Forelimb muscle (tissue), 1 donor: ENCODE measurements around the gene ARF1. TPM values are rescaled to one million over a fixed set of nuclear protein-coding genes. Genes with fewer than 3 reads are reported as not detected.

ENCODE experiments used
- DNase-seq: peaks from one replicate; pipeline ENCODE4 v3.0.0-alpha.2; 2013; ENCODE audit warnings: low read depth
- polyA plus RNA-seq: library from polyadenylated mRNA; unstranded; fragments of 120-200 nt; gene quantifications from one replicate; pipeline ENCODE4 v1.2.1, GENCODE V29; 2013; ENCODE audit not compliant: insufficient read length

Gene ARF1
- polyA plus RNA-seq, 1 donor = 240 TPM

GRCh38 chr1:228070851-228071250, 11.7 kb upstream of the ARF1 start:
- DNase-seq = no peak

GRCh38 chr1:228071839-228072657, 10.5 kb upstream of the ARF1 start:
- no peak for DNase-seq

DNA sequence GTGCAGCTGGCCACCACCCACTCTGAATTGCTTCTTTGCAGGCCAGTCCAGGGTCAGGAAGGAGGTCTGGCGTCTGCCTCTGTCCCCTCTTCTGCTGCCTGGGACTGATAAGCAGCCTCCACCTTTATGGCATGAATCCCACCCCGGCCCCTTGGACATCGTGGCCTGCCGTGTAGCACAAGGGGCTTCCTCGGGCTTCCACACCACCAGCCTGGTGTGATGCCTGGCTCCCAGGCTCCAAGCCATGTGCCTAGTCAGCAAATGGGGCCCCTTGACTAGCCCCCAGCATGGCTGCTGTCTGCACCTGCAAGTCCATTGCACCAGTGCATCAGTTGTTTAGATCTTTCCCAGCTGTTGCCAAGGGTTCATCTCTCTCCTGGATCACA, 9.9 kb upstream of the ARF1 start:
- no peak for DNase-seq

DNA sequence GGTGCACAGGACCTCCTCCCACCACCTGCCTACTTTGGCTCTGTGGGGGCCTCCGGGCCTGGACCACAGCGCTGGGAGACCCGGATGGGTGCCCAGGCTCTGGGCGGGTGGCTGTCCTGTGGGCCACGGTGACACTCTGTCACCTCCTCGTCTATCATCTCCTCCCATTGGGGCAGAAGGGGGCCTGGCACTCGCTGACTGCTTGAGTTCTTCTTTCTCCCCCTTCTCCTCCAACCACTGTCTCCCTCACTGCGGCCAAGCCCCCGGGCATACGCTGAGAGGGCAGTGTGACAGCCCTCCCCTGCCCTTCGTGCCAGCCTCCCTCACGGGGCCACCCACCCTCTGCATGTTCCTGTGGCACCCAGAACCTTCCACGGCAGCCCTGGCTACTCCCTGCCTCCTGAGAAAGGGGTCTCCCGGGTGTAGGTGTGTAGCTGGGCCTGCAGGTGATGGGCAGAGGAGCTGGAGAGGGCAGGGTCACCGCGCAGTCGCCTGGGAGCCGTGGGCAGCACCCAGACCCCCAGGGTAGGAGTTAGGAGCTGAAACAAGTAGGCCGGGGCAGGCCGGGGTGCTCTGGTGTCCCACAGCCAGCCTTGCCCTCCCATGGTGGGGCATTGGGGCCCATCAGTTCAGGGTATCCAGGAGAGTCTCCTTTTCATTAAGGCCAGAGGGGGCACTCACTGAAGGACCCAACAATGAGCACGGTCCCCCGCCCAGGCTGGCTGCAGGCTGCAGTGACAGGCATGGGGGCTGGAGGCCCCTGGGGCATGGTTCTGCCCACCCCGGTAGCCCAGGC, 9.2 kb upstream of the ARF1 start:
- no peak for DNase-seq

- no peak for DNase-seq
Measured at GRCh38 chr1:228073857-228074545, 8.5 kb upstream of the ARF1 start.

GRCh38 chr1:228074954-228075730, 7.4 kb upstream of the ARF1 start:
- DNase-seq = no peak

DNA sequence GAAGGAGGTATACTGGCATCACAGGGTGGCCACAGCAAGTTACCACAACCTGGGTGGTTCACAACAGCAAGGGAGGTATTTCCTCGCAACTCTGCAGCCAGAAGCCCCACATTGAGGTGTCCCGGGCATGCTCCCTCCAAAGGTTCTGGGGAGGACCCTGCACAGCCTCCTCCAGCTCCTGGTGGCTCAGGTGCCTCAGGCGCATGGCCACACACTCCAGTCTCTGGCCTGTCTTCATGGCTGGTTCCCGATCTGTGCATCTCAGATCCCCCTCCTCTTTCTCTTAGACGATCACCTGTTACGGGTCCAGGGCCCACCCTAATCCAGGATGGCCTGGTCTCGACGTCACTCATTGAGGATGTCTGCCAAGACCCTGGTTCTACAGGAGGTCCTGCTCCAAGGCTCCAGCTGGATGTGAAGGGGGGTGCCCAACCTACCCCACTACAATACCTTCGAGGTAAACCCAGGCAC, 6.7 kb upstream of the ARF1 start:
- no peak for DNase-seq

DNA sequence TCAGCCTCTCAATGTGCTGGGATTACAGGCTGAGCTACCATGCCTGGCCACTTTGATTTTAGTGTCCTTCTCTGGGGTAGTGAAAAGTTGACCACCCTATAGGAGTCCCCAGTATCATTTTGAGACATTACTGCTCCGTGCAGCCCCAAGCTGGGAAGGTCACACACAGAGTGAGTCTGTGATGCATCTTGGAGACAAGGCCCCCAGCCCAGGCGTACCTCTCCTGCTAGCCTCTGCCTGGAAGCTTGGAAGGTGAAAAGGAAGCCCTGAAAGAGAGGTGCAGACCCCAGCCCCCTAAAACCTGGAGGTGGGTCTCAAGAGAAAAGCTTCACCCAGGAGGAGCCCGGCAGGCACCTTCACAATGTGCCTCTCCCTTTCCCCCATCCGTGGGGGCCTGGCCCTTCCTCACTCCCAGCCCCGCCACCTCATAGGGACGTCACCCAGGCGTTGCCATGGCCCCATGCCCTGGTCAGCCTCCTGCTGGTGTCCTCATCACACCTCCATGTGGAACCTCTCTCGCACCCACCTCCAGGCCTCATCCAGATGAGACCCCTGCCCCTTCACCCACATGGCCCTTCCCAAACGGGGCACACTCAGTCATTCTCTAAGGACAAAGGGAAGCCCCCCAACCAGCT, 5.6 kb upstream of the ARF1 start:
- no peak for DNase-seq

DNA sequence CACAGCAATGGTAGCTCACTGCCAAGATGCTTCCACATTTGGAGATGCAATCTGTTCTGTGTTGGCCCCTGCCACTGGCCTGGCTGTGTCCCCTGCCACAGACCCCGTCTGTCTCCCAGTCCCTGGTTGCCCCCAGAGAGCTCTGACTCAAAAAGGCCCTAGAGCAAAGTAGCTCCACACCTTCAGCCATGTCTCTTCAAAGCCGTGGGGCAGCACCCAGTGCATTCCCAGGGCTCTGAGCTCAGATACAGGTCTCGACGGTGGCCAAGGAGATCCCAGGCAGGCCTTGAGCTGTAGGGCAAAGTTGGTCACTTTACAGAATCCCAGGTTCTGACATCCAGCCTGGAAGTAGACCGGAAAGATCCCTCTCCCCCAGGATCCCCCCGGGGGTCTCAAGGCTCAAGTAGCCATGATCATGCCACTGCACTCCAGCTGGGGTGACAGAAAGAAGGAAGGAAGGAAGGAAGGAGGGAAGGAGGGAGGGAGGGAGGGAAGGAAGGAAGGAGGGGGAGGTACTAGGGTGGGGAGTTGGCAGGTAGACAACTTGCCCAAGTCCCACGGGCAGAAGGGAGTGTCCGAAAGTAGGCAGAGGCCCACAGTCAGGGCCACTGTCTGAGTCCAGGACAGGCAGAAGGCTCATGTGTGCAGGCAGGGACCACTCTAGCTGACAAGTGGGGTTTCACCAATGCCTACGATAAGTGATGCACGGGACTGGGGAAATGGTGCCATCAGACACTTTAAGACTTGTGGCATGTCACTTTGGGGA, 4.8 kb upstream of the ARF1 start:
- DNase-seq = no peak

DNA sequence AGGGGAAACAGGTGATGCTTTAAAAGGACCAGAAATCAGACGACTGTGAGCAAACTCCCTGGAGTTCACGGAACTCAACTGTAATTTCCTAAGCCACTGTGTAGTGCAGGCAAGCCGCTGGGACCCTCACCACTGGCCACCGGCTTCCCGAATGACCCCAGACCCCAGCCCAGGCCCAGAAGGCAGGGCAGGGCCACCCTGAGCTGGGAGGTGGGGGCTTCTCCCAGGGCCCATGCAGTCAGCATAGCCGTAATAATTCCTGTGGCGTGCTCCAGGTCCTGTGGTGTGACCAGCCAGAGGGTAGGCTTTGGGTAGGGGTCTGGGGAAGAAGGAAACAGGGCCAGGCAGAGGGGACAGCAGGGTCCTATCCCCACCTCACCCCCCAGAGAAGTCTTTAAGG, 3.5 kb upstream of the ARF1 start:
- no peak for DNase-seq

DNA sequence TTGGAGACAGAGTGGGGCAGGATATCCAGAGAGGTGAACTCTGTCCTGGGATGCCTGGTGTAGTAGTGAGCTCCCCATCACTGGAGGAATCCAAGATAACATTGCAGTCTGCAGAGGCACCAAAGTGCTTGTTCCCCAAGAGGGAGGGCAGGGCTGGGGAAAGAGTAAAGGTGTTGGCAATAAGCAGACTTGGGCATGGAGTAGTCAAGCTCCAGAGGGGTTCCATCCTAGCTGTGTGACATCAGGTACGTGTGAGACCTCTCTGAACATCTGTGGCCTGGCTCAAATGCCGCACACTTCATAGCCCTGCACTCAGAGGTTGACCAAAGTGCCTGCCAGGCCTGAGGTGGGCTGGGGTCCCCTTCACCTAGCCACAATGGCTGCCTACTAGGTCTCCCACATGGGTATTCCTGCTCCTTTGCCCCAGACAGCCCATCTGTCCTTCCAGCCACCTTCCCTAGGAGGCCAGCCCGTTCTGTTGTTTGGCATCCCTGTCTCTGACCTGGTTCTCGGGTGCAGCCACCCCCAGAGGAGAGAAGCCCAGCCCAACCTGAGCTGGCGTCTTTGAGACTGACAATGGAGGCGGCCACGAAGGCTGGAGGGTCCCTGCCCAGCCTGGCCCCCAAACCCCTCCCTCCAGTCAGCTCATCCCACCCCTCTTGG, 2.8 kb upstream of the ARF1 start:
- no peak for DNase-seq

- no peak for DNase-seq
Measured at GRCh38 chr1:228081144-228081543, 1.4 kb upstream of the ARF1 start.

- no peak for DNase-seq
Measured at GRCh38 chr1:228081578-228082213, 812 bp upstream of the ARF1 start.

DNA sequence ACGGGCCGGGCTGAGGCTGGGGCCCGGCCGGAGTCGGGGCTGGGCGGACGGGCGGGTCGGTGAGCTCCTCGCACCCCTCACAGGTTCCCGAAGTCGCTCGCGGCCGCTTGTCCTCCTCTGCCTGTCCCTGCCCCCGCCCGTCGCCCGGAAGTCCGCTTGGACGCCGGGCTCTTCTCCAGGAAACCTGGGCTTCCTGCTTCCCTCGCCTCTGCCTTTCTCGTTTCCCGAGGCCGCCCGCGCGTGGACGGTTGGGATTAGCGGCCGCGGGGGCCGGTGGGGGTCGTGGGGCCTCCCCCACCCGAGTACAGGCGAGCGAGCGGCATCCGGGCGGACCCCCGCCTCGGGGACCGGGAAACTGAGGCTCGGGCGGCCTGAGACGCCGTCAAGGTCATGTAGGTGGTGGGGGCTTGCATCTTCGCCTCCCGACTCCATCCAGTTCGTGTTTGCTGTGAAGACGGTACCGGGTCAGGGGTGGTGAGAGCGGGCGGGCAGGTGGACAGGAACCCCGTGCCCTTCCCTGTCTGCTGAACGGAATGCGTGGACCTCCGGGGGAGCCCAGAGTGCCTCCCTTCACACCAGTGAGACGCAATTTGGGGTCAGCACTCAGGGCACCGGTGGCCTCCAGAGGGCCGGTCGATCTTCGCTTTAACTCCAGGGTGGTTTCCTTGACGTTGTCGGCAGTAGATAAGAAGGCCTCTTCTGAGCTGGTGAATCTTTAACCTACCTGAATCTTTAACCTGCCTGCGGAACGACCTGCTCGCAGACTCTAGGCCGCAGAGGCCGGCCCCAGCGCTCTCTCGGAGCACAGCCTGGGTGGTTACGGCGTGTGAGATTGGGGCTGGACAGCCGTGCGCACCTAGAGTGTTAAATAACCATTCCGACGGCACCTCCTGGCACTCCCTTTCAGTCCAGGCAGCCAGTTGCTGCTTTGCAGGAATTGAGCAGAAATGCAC, 686 bp downstream of the ARF1 start:
- no peak for DNase-seq

GRCh38 chr1:228083871-228084278, 1.4 kb downstream of the ARF1 start:
- DNase-seq = no peak

GRCh38 chr1:228084325-228084724, 1.8 kb downstream of the ARF1 start:
- DNase-seq = no peak

DNA sequence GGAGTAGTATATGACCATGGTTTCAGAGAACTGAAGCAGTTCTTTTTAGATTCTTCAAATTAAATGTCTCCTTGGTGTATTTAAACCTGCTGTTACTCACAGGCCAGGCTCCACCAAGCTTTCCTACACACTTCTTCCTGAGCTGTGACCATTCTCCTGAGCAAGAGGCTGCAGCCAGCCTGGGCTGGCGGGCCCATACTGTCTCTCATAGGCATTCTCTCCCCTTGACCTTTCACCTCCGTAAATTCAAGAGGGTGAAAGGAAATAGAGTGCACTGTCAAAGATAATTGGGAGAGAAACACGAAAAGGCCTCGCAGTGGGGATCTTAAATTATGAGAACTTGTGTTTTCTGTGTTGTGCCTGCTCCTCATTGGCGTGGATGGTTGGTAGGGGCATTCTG, 2.3 kb downstream of the ARF1 start:
- DNase-seq = no peak

GRCh38 chr1:228085287-228085951, 2.9 kb downstream of the ARF1 start:
- DNase-seq = no peak
